HepG2 (cell line): ENCODE results near the gene SH3BP5. TPM values are rescaled to one million over a fixed set of nuclear protein-coding genes. Genes with fewer than 3 reads are reported as not detected.

Experiments used
- ATAC-seq: fragments of 200-7000 bp; cut with Tn5 transposase; 3 replicates; pipeline ENCODE4 v1.9.1; 2020; ENCODE audit warnings: mild to moderate bottlenecking, moderate library complexity
- BruUV-seq: library from RNA; stranded (reverse); fragments of 400-500 nt; replicated peaks from 2 replicates; lab custom pipeline; 2021; lab: Mats Ljungman, UMichigan
- CTCF ChIA-PET: fragments of 300-600 bp; formaldehyde crosslinking; extraction: SDS; loops from one replicate; lab custom pipeline; 2021; ENCODE audit warnings: low total read pairs, inconsistent platforms, low intra/inter-chr PET ratio; lab: Yijun Ruan, JAX
- POLR2A ChIA-PET: fragments of 350-600 bp; sonication (Branson Sonifier 250); formaldehyde crosslinking; loops from one replicate; lab custom pipeline; 2020; ENCODE audit warnings: antibody characterized with exemption, inconsistent platforms; lab: Yijun Ruan, JAX
- DNase-seq: peaks from one replicate; pipeline ENCODE4 v3.0.0-alpha.2; 2015; ENCODE audit warnings: low spot score
- FAIRE-seq: peaks from 3 replicates; lab custom pipeline; 2011; peaks lifted over from hg19 to GRCh38; lab: Jason Lieb, UNC
- H2AFZ ChIP-seq: one replicate; pipeline ENCODE4 v1.6.1; 2011; ENCODE audit warnings: low read length, inconsistent platforms
- H3K27ac ChIP-seq: fragments of 300-600 bp; 3 replicates; pipeline ENCODE4 v1.8.0; 2011; ENCODE audit warnings: mixed run types, mild to moderate bottlenecking, mixed read lengths, low read length, inconsistent platforms; ENCODE audit not compliant: insufficient read depth; ENCODE audit errors: extremely low read length
- H3K27me3 ChIP-seq, 2 experiments: fragments of 200-600 bp in 1 of 2; 2 replicates in 1 of 2; 3 replicates in 1 of 2; pipeline versions ENCODE4 v1.6.0 to v1.8.0; 2011; ENCODE audit warnings: low read length in 2 of 2, mild to moderate bottlenecking in 2 of 2, moderate library complexity in 2 of 2, inconsistent platforms in 1 of 2; ENCODE audit not compliant: insufficient read depth in 2 of 2, control insufficient read depth in 1 of 2
- H3K36me3 ChIP-seq, 2 experiments: fragments of 200-600 bp in 1 of 2; replicated peaks in 1 of 2; 2 replicates in 1 of 2; 3 replicates in 1 of 2; pipeline versions ENCODE4 v1.5.1 to v1.8.0; 2011; ENCODE audit warnings: low read length in 2 of 2, inconsistent platforms in 1 of 2; ENCODE audit not compliant: insufficient read depth in 2 of 2, control insufficient read depth in 1 of 2
- H3K4me1 ChIP-seq: 2 replicates; pipeline ENCODE4 v1.5.1; 2012; ENCODE audit warnings: low read length, inconsistent platforms; ENCODE audit not compliant: insufficient read depth
- H3K4me2 ChIP-seq: 2 replicates; pipeline ENCODE4 v1.6.0; 2011; ENCODE audit warnings: low read depth, low read length, inconsistent platforms
- H3K4me3 ChIP-seq, 3 experiments: fragments of 200-600 bp in 1 of 3; sonication (generic), shearing (Covaris generic) in 1 of 3; replicated peaks in 1 of 3; 2 replicates each; pipeline ENCODE4 v1.5.1; 2011 to 2016; ENCODE audit warnings: low read length in 3 of 3, inconsistent platforms in 2 of 3, low read depth in 2 of 3, mild to moderate bottlenecking in 2 of 3, control low read depth in 1 of 3, mixed read lengths in 1 of 3; ENCODE audit not compliant: insufficient read depth in 1 of 3
- H3K79me2 ChIP-seq: one replicate; pipeline ENCODE4 v1.6.1; 2011; ENCODE audit warnings: low read length, inconsistent platforms; ENCODE audit not compliant: insufficient read depth
- H3K9ac ChIP-seq: 2 replicates; pipeline ENCODE4 v1.6.0; 2011; ENCODE audit warnings: mild to moderate bottlenecking, low read depth, low read length, inconsistent platforms; ENCODE audit not compliant: insufficient read depth
- H3K9me3 ChIP-seq: 2 replicates; pipeline ENCODE4 v1.5.1; 2012; ENCODE audit warnings: mild to moderate bottlenecking, low read length
- H4K20me1 ChIP-seq: 2 replicates; pipeline ENCODE4 v1.6.0; 2011; ENCODE audit warnings: inconsistent platforms, mild to moderate bottlenecking, low read length, moderate library complexity; ENCODE audit not compliant: insufficient read depth
- AFF4 ChIP-seq: sonication (generic); formaldehyde crosslinking; IDR thresholded peaks from 2 replicates; pipeline ENCODE4 v1.4.0; 2020; ENCODE audit warnings: missing genetic modification reagents
- ELF1 ChIP-seq: sonication (generic); formaldehyde crosslinking; IDR thresholded peaks from 2 replicates; pipeline ENCODE4 v1.4.0; 2020; ENCODE audit warnings: missing genetic modification reagents
- ERF ChIP-seq: IDR thresholded peaks from 2 replicates; pipeline ENCODE4 v1.6.1; 2018; ENCODE audit warnings: missing biosample characterization, missing genetic modification reagents
- HNRNPK ChIP-seq: fragments of 200-400 bp; formaldehyde crosslinking; IDR thresholded peaks from 2 replicates; pipeline ENCODE4 v1.6.1; 2018; ENCODE audit warnings: low read length, low read depth, moderate library complexity, mild to moderate bottlenecking; ENCODE audit not compliant: poor library complexity, severe bottlenecking
- MAFK ChIP-seq, 2 experiments: IDR thresholded peaks in 1 of 2; conservative IDR thresholded peaks in 1 of 2; 2 replicates each; pipeline ENCODE4 v1.6.1; 2011; ENCODE audit warnings: improper control_type of control experiment in 2 of 2, low read length in 2 of 2
- NRL ChIP-seq: sonication (generic); formaldehyde crosslinking; IDR thresholded peaks from 2 replicates; pipeline ENCODE4 v1.5.0; 2020; ENCODE audit warnings: missing genetic modification reagents, mild to moderate bottlenecking, moderate library complexity, borderline replicate concordance
- PHF5A ChIP-seq: IDR thresholded peaks from one replicate; pipeline ENCODE4 v1.6.1; 2018; ENCODE audit warnings: low read depth, missing genetic modification reagents; ENCODE audit not compliant: unreplicated experiment
- REPIN1 ChIP-seq: sonication (generic); formaldehyde crosslinking; IDR thresholded peaks from 2 replicates; pipeline ENCODE4 v1.8.0; 2022; ENCODE audit warnings: missing genetic modification reagents, low read depth, mild to moderate bottlenecking, borderline replicate concordance
- SNRNP70 ChIP-seq: fragments of 200-400 bp; formaldehyde crosslinking; IDR thresholded peaks from 2 replicates; pipeline ENCODE4 v1.6.1; 2017; ENCODE audit warnings: mild to moderate bottlenecking, low read depth, low read length, moderate library complexity
- STAG1 ChIP-seq: sonication (generic); formaldehyde crosslinking; IDR thresholded peaks from 2 replicates; pipeline ENCODE4 v1.4.0; 2020; ENCODE audit warnings: missing genetic modification reagents
- ZKSCAN1 ChIP-seq: fragments of 150-350 bp; IDR thresholded peaks from 2 replicates; pipeline ENCODE4 v1.6.1; 2014; ENCODE audit warnings: low read length
- ZNF101 ChIP-seq: sonication (generic); formaldehyde crosslinking; IDR thresholded peaks from 2 replicates; pipeline ENCODE4 v1.4.0; 2020; ENCODE audit warnings: mild to moderate bottlenecking, low read depth, missing genetic modification reagents, borderline replicate concordance
- ZNF136 ChIP-seq: sonication (generic); formaldehyde crosslinking; IDR thresholded peaks from 2 replicates; pipeline ENCODE4 v1.8.1; 2022; ENCODE audit warnings: low read depth, mild to moderate bottlenecking, moderate library complexity, missing genetic modification reagents
- ZNF20 ChIP-seq: sonication (generic); formaldehyde crosslinking; IDR thresholded peaks from 2 replicates; pipeline ENCODE4 v1.4.0; 2020; ENCODE audit warnings: mild to moderate bottlenecking, moderate library complexity, missing genetic modification reagents
- ZNF230 ChIP-seq: sonication (generic); formaldehyde crosslinking; IDR thresholded peaks from 2 replicates; pipeline ENCODE4 v1.4.0; 2020; ENCODE audit warnings: mild to moderate bottlenecking, missing genetic modification reagents
- WGBS: methylation state at CpG from one replicate; pipeline ENCODE4 v1.1.6; 2017; ENCODE audit warnings: low lambda C conversion rate; 5-methylcytosine and 5-hydroxymethylcytosine counted together
- in situ Hi-C: cut with HindIII; loops from 2 replicates; pipeline ENCODE4 v1.10.0; 2017; ENCODE audit warnings: low pct_unique_long_range_greater_than_20kb; ENCODE audit not compliant: extremely low pct_ligation_motif_present
- intact Hi-C: fragments of 100-400 bp; cut with micrococcal nuclease; formaldehyde crosslinking; loops from one replicate; pipeline ENCODE4 v1.10.0; 2022; ENCODE audit not compliant: unreplicated experiment
- polyA plus RNA-seq, 8 experiments: library from polyadenylated mRNA; depleted of rRNA in 3 of 8; stranded (reverse) in 7 of 8; unstranded in 1 of 8; fragments of >200 nt; fragmentation: Illumina TruSeq in 4 of 8; extraction: Trizol in 4 of 8; gene quantifications; 2 replicates each; pipeline versions ENCODE4 v1.2.1 to v1.2.3, GENCODE V29; 2011 to 2016; ENCODE audit warnings: low read depth in 4 of 8, missing spikeins in 1 of 8, mixed read lengths in 1 of 8; ENCODE audit not compliant: insufficient read depth in 1 of 8
- total RNA-seq, 5 experiments: library from RNA; depleted of rRNA; stranded (reverse); fragments of >200 nt; fragmentation: Illumina TruSeq; extraction: Trizol; gene quantifications; 2 replicates each; pipeline ENCODE4 v1.2.3, GENCODE V29; 2016; ENCODE audit warnings: low read depth in 1 of 5

SH3BP5 gene
- total and polyA plus RNA-seq, 2 of the 13 experiments (the other 11 are each of a cell fraction or from before 2014, with no cell fraction given) = 0.09 to 0.16 TPM

- Histone ChIP-seq H3K9me3 (no peaks in the 10 kb centered on the region), H3K36me3 (peaks cover 14 to 69% of the 10 kb centered on the region in 2 experiments), H3K9ac (no peak overlapping the region), H3K27ac (no peak overlapping the region), H3K4me2 (no peak overlapping the region), H4K20me1 (no peaks in the 10 kb centered on the region), H2AFZ (no peak overlapping the region), H3K79me2 (no peaks in the 10 kb centered on the region), H3K27me3 (no peaks in the 10 kb centered on the region), H3K4me1 (no peaks in the 10 kb centered on the region), H3K4me3 (no peak overlapping the region)
- TF ChIP-seq HNRNPK = peak; percentile 41
- no peak for TF ChIP-seq ELF1 (CRISPR knock-in tag)
- TF ChIP-seq ZNF101 (CRISPR knock-in tag) = no peak
- TF ChIP-seq ZKSCAN1 = peak; percentile 82
- WGBS = 91% methylated on average over 5 of the region's 5 CpGs
- no peak for ATAC-seq
- ChIA-PET POLR2A (no interaction called here), CTCF (no interaction called here)
- intact Hi-C loops (loop anchor here (5.0 kb wide), 1 partner anchor 37 kb away; the partner anchor contains the start of gene CAPN7), in situ Hi-C loops (no loop called here)
- no TSS peak for BruUV-seq
- no peak for FAIRE-seq
- no peak for DNase-seq
Measured at GRCh38 chr3:15243822-15244482, 88.4 kb downstream of the SH3BP5 start.

GRCh38 chr3:15241341-15241740 is 91.0 kb downstream of the SH3BP5 start:
- no peak overlapping the region for H3K9ac ChIP-seq
- H4K20me1 ChIP-seq = no peaks in the 10 kb centered on the region
- ChIA-PET CTCF (no interaction called here), POLR2A (no interaction called here)
- no peak overlapping the region for H3K4me2 ChIP-seq
- BruUV-seq = no TSS peak
- no peak overlapping the region for H2AFZ ChIP-seq
- FAIRE-seq = no peak
- in situ Hi-C loops = no loop called here
- peaks cover 16 to 61% of the 10 kb centered on the region in 2 experiments for H3K36me3 ChIP-seq
- WGBS = 95% methylated on average over 1 of the region's 1 CpG
- H3K79me2 ChIP-seq = no peaks in the 10 kb centered on the region
- H3K27ac ChIP-seq = no peak overlapping the region
- intact Hi-C loops = loop anchor here (5.0 kb wide), 1 partner anchor 34 kb away; the partner anchor contains the start of gene CAPN7
- peak; percentile 70 for ATAC-seq
- no peak overlapping the region for H3K4me3 ChIP-seq
- DNase-seq = no peak
- H3K9me3 ChIP-seq = no peaks in the 10 kb centered on the region
- H3K4me1 ChIP-seq = no peaks in the 10 kb centered on the region
- H3K27me3 ChIP-seq = no peaks in the 10 kb centered on the region
- TF ChIP-seq AFF4 (no peak), MAFK (conservative IDR thresholded peaks at IDR 0.05 in 1 of 2, IDR thresholded peaks at IDR 0.05 in 1 of 2; ENCODE audit: low read length in 2 of 2) (peak in 1 of 2 experiments; percentile 24; a peak in 1 of 4 replicates), PHF5A (no peak), REPIN1 (CRISPR knock-in tag) (no peak), STAG1 (CRISPR knock-in tag) (peak; percentile 19; the same call in 1 of the 2 replicates), NRL (CRISPR knock-in tag) (no peak), ZNF20 (CRISPR knock-in tag) (no peak), ZNF136 (CRISPR knock-in tag) (no peak), SNRNP70 (no peak), ZNF230 (CRISPR knock-in tag) (no peak), ERF (CRISPR knock-in tag) (no peak)
